RKO (cell line): ENCODE results near the gene PCGF1.

ENCODE experiments used
- DNase-seq: peaks from one replicate; pipeline ENCODE4 v3.0.0-alpha.2; 2016; ENCODE audit warnings: low spot score

PCGF1 gene

GRCh38 chr2:74536166-74536950, 28.9 kb upstream of the PCGF1 start:
- DNase-seq: no peak

DNA sequence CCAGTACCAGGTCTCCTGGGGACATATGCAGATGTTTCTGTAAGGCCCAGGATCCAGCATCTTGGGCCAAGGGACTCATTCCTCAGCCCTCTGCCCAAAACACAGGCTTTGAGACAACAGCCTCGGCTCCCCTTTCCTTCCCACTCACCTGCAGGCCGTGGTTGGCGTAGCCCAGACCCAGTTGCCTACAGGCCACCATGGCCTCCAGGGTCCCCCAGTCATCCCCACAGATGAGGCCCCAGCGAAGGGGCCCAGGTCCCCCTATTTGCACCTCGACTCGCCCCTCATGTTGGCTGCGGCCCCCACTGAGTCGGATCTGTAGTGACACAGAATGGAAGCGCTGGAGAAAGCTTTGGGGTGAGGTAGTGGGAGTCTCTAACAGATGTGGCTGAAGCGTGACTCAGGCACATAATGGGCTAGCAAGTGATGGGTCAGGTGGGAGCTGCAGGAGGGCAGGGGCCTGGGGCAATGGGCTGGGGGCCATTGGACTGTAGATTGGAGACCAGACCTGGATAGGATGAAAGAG, 28.0 kb upstream of the PCGF1 start:
- DNase-seq: no peak

- DNase-seq: no peak
Observed at GRCh38 chr2:74534411-74534810, 26.9 kb upstream of the PCGF1 start.

DNA sequence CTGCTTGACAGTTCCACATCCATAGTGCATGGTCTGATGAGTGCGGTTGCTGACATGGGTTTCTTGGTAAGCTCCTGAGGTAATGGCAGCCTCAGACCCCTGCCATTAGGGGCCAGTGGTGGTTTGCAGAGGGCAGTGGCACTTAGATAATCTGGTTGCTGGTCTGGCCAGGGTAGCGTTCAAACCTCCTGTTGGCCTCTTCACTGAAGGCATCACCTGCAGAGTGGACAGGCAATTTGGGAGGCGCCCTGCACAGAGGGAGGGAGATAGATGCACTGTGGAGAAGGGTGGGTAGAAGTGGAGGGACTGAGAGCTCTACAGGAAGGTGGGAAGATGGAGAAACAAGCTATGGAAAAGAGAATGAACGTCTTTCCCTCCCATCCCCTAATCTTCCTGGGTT, 26.0 kb upstream of the PCGF1 start:
- DNase-seq: no peak

DNA sequence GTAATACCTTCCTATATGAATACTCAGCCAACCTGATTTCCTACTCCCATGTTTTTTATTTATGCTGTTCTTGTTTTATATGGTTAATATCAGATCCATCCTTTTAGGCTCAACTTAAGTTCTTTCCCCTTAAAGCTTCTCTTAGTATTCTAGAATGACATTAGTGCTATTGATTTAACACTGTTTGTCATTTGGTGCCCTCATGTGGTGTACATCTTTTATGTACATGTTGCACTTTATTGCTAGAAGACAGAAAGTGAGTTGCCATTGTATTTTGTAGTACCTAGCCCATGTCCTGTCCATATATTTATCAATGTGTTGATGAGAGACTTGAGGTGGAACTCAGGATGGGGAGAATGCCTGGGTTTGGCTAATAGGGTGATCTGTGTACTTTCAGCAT, 24.7 kb upstream of the PCGF1 start:
- DNase-seq: peak; percentile 78

GRCh38 chr2:74531666-74532065, 24.2 kb upstream of the PCGF1 start:
- no peak for DNase-seq

DNA sequence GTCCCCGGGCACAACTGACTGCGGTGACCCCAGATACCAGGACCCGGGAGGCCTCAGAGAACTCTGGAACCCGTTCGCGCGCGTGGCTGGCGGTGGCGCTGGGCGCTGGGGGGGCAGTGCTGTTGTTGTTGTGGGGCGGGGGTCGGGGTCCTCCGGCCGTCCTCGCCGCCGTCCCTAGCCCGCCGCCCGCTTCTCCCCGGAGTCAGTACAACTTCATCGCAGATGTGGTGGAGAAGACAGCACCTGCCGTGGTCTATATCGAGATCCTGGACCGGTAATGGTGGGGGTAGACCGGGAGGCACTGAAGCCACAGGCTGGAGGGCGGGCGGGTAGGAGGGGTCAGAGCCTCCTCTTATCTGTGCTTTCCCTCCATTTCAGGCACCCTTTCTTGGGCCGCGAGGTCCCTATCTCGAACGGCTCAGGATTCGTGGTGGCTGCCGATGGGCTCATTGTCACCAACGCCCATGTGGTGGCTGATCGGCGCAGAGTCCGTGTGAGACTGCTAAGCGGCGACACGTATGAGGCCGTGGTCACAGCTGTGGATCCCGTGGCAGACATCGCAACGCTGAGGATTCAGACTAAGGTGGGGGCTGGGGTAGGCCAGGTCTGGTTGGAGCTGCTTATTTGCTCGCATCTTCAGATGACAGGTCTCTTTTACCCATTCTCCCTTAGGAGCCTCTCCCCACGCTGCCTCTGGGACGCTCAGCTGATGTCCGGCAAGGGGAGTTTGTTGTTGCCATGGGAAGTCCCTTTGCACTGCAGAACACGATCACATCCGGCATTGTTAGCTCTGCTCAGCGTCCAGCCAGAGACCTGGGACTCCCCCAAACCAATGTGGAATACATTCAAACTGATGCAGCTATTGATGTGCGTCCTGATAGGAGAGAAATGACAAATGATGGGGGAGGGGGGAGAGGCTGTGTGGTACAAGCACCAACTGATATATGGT, 23.0 kb upstream of the PCGF1 start:
- peak; percentile 64 for DNase-seq

- DNase-seq: peak; percentile 98
Observed at GRCh38 chr2:74529357-74530238, 22.1 kb upstream of the PCGF1 start, which contains the start of the genes AUP1 and HTRA2. AUP1 (minus strand) TSS chr2:74529706; CDS start chr2:74529629, 77 bp downstream. HTRA2 (plus strand) TSS chr2:74529933; CDS start chr2:74530007, 74 bp downstream.

GRCh38 chr2:74528600-74529356, 21.3 kb upstream of the PCGF1 start:
- no peak for DNase-seq

DNA sequence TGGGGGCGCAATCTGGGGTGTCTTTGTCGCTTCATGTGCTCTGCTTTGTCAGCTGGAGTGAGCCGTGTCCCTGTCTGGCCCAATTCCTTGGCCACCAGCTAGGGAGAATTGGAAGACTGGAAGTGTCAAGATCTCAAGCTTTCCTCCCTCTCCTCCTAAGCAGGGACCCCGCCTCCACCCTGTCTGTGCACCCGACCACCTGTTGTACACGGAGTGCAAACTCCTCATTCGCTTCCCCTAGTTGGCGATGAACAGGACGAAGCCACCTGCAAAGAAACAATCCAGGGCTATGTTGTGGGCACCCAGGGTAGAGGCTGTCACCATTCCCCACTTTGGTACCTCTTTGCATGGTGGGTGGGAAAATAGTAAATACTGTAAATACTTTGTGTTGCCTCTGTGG, 20.2 kb upstream of the PCGF1 start:
- no peak for DNase-seq

DNA sequence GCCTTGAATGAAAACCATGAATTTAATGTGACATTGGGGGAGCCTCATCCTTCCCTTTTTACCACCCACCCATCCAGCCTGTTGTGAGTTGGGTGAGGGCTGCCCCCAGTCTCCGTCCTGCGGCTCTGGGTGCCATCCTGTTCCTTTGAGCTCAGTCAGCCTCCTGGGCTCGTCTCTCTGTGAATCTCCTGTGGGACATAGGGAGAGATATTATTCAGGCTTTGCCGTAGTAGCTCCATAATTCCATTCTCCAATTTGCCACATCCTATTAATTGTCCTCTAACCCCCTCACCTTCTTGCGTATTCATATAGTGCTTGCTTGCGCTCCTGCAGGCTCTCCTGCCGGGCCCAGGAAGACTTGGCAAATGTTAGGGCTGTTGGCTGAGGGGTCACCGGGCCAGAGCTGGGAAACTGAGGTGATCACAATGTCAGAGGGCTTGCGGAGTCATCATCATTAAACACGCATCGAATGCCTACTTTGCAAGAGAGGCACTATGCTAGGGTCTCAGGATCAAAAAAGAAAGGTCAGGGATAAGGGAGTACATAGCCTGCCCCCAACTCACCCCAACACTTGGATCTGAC, 19.2 kb upstream of the PCGF1 start:
- DNase-seq: no peak

DNA sequence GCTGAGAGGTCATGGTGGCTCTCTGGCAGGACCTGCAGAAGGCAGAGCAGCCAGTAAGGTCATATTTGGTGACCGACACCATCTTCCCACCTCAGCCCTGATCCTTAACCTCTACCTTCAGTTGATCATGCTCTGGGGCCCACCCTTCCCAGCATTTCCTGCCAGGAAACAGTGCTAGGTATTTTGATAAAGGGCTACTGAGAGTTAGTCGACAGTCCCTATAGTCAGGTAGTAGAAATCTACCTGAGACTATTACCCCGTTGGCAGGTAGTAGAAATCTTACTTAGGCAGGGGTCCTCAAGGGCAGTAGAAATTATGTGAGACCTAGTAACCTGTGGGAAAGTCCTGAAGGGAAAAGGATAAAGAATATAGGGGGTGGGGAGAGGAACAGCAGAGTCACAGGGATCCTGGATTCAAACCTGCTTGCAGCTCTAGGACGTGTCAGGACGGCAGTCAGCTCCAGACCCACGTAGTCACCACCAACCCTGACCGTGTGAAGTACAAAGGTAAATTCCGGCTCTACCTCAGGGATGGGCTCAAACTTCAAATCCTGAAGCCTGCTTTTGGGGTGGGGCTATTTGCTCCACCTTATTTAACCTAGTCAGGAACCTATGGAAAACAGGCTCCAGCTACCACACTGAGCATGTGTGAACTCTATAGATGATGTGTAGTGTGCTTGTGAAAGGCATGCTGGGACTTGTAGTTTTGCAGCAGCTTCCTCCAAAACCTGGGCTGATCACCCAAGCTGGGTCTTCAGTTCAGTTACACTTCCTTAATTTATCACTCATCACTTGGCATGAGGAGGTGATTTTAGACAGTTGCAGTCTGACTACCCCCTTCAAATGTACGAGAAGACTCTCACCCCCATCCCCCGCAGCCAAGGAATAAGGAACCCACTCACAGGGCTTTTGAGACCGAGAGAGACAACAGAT, 18.5 kb upstream of the PCGF1 start, which contains the start of gene DQX1:
TSS of gene DQX1 (minus strand) at position 515 of the 932 bp plus-strand sequence. CDS start at position 13, 502 bp downstream.
- DNase-seq: peak; percentile 61

GRCh38 chr2:74524955-74525716, 17.6 kb upstream of the PCGF1 start:
- DNase-seq: no peak

GRCh38 chr2:74524005-74524404, 16.5 kb upstream of the PCGF1 start:
- no peak for DNase-seq

DNA sequence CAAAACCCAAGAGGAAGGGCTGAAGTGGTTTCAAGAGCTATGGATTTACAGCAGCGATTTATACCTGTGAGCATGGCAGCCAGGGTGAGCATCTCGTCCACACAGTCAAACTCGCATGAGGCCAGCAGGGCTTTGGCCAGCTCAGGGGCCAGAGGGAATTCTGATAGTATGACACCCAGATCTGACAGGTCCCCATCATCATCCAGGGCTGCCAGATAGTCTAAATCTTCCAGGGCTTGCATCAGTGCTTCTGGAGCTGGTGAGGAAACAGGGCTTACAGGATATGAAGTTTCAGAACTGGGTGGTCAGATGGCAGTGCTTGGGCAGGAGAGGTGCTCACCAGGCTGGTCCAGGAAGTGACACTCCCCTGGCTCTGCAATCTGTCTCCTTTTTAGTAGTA, 15.0 kb upstream of the PCGF1 start:
- no peak for DNase-seq

DNA sequence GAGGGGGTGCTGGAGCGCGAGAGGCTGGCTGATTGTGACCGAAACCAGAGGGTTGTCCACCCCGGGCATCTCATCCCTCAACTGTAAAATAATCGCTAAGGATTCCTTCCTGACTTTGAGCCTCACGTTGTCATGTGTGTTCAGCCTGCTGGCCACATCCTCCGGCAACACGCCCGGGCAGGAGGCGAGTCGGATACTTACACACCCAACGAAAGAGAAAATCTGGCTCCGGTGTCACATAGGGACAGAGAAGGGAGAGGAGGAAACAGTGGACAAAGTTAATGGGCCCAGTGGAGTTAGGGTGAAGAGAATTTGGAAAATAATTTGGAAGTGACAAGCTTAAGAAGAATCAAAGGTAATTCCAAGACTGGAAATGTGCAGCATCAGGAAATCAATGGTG, 9.2 kb upstream of the PCGF1 start:
- no peak for DNase-seq

- DNase-seq: no peak
Observed at GRCh38 chr2:74515981-74516633, 8.6 kb upstream of the PCGF1 start.
